CD4-positive, alpha-beta T cell treated with Interleukin-6 for 4 hours (primary cell): ENCODE measurements around the gene PLAGL2.
"Not testable (repeated sequence)": the region's sequence is repeated elsewhere in the genome, so short reads cannot be mapped to it uniquely, and the experiment has no call there.

ENCODE experiments used
- DNase-seq: peaks from one replicate; pipeline ENCODE4 v3.0.0-alpha.2; 2020; ENCODE audit warnings: mixed read lengths

PLAGL2 gene

GRCh38 chr20:32207626-32208498 lies at the start of gene PLAGL2, which contains the start of gene POFUT1:
TSS of gene PLAGL2 (minus strand) at chr20:32207743. CDS start at chr20:32202178, 5,565 bp downstream.
TSS of gene POFUT1 (plus strand) at chr20:32207880. CDS start at chr20:32207942, 62 bp downstream.
- DNase-seq: peak; percentile 91

GRCh38 chr20:32252189-32252588 lies 44.6 kb upstream of the PLAGL2 start:
- DNase-seq: no peak

- no peak for DNase-seq
Observed at GRCh38 chr20:32251470-32251869, 43.9 kb upstream of the PLAGL2 start.

GRCh38 chr20:32249030-32249738 lies 41.6 kb upstream of the PLAGL2 start:
- peak; percentile 15 for DNase-seq

GRCh38 chr20:32248043-32248442 lies 40.5 kb upstream of the PLAGL2 start:
- no peak for DNase-seq

GRCh38 chr20:32246208-32246607 lies 38.7 kb upstream of the PLAGL2 start:
- DNase-seq: not testable (repeated sequence)

- DNase-seq: no peak
Observed at GRCh38 chr20:32244959-32245358, 37.4 kb upstream of the PLAGL2 start.

GRCh38 chr20:32244150-32244823 lies 36.7 kb upstream of the PLAGL2 start:
- DNase-seq: no peak

GRCh38 chr20:32241807-32242206 lies 34.3 kb upstream of the PLAGL2 start:
- no peak for DNase-seq

GRCh38 chr20:32240205-32240604 lies 32.7 kb upstream of the PLAGL2 start:
- peak; percentile 8 for DNase-seq

- no peak for DNase-seq
Observed at GRCh38 chr20:32238483-32239425, 31.2 kb upstream of the PLAGL2 start.

- no peak for DNase-seq
Observed at GRCh38 chr20:32237419-32237818, 29.9 kb upstream of the PLAGL2 start.

- no peak for DNase-seq
Observed at GRCh38 chr20:32236819-32237218, 29.3 kb upstream of the PLAGL2 start.

GRCh38 chr20:32236048-32236533 lies 28.5 kb upstream of the PLAGL2 start:
- DNase-seq: no peak

GRCh38 chr20:32235331-32236047 lies 27.9 kb upstream of the PLAGL2 start:
- no peak for DNase-seq

- no peak for DNase-seq
Observed at GRCh38 chr20:32234135-32234808, 26.7 kb upstream of the PLAGL2 start.

GRCh38 chr20:32233286-32233685 lies 25.7 kb upstream of the PLAGL2 start:
- DNase-seq: no peak

GRCh38 chr20:32232326-32232886 lies 24.9 kb upstream of the PLAGL2 start:
- DNase-seq: no peak

- peak; percentile 55 for DNase-seq
Observed at GRCh38 chr20:32231847-32232246, 24.3 kb upstream of the PLAGL2 start.

- no peak for DNase-seq
Observed at GRCh38 chr20:32231245-32231644, 23.7 kb upstream of the PLAGL2 start.
